Ascending aorta (tissue), 2 donors: ENCODE measurements around the gene TTBK2. TPM values are rescaled to one million over a fixed set of nuclear protein-coding genes. Genes with fewer than 3 reads are reported as not detected.

Experiments used
- DNase-seq, 2 donors: peaks; one replicate each; pipeline ENCODE4 v3.0.0-alpha.2; 2019; ENCODE audit warnings: low spot score in 2 of 2
- H3K27ac ChIP-seq, 2 donors: fragments of 200-600 bp; sonication (generic); one replicate each; pipeline ENCODE4 v1.5.1; 2016 to 2017; ENCODE audit warnings: mild to moderate bottlenecking in 1 of 2
- H3K27me3 ChIP-seq: fragments of 200-600 bp; sonication (generic); one replicate; pipeline ENCODE4 v1.5.1; 2017
- H3K36me3 ChIP-seq, 2 donors: fragments of 200-600 bp; sonication (generic); one replicate each; pipeline ENCODE4 v1.5.1; 2016
- H3K4me1 ChIP-seq, 2 donors: fragments of 200-600 bp; sonication (generic); one replicate each; pipeline ENCODE4 v1.5.1; 2016 to 2017; ENCODE audit warnings: mild to moderate bottlenecking in 1 of 2
- H3K4me3 ChIP-seq, 2 donors: fragments of 200-600 bp; sonication (generic); one replicate each; pipeline ENCODE4 v1.5.1; 2016 to 2017; ENCODE audit warnings: mild to moderate bottlenecking in 1 of 2
- H3K9me3 ChIP-seq, 2 donors: fragments of 200-600 bp; sonication (generic); one replicate each; pipeline ENCODE4 v1.5.1; 2016
- intact Hi-C: fragments of 100-400 bp; cut with DNase I; formaldehyde crosslinking; loops from one replicate; pipeline ENCODE4 v1.15.1; 2023
- total RNA-seq: library from RNA; depleted of rRNA; stranded (reverse); fragments of >200 nt; gene quantifications from one replicate; pipeline ENCODE4 v1.1.0, GENCODE V29; 2016
- TF ChIP-seq, protein P1 (sequence below), 3 experiments: fragments of 200-600 bp in 2 of 3; fragments of 450-650 bp in 1 of 3; sonication (generic) in 2 of 3; IDR thresholded peaks; one replicate each; pipeline ENCODE4 v1.5.1; 2016 to 2019; ENCODE audit warnings: antibody characterized with exemption in 3 of 3, mild to moderate bottlenecking in 1 of 3, moderate library complexity in 1 of 3

The TTBK2 gene
- total RNA-seq, 1 donor from 2014 or later: 25.3 TPM

GRCh38 chr15:42691770-42692169 lies 228.8 kb downstream of the TTBK2 start:
- intact Hi-C loops: no loop called here
- TF ChIP-seq, protein P1, sequence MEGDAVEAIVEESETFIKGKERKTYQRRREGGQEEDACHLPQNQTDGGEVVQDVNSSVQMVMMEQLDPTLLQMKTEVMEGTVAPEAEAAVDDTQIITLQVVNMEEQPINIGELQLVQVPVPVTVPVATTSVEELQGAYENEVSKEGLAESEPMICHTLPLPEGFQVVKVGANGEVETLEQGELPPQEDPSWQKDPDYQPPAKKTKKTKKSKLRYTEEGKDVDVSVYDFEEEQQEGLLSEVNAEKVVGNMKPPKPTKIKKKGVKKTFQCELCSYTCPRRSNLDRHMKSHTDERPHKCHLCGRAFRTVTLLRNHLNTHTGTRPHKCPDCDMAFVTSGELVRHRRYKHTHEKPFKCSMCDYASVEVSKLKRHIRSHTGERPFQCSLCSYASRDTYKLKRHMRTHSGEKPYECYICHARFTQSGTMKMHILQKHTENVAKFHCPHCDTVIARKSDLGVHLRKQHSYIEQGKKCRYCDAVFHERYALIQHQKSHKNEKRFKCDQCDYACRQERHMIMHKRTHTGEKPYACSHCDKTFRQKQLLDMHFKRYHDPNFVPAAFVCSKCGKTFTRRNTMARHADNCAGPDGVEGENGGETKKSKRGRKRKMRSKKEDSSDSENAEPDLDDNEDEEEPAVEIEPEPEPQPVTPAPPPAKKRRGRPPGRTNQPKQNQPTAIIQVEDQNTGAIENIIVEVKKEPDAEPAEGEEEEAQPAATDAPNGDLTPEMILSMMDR (IDR thresholded peaks at IDR 0.05): no peak
- peaks cover 41 to 97% of the 10 kb centered on the region in 2 donors for H3K36me3 ChIP-seq
- no peaks in the 10 kb centered on the region for H3K27me3 ChIP-seq
- no peak overlapping the region for H3K4me3 ChIP-seq
- no peak for DNase-seq
- no peak overlapping the region for H3K27ac ChIP-seq
- peaks cover 0 to 2% of the 10 kb centered on the region in 2 donors for H3K4me1 ChIP-seq
- no peaks in the 10 kb centered on the region for H3K9me3 ChIP-seq

GRCh38 chr15:42691308-42691707 lies 229.3 kb downstream of the TTBK2 start:
- Histone ChIP-seq H3K4me3 (no peak overlapping the region), H3K27ac (no peak overlapping the region), H3K4me1 (peaks cover 0 to 2% of the 10 kb centered on the region in 2 donors), H3K27me3 (no peaks in the 10 kb centered on the region), H3K36me3 (peaks cover 45 to 97% of the 10 kb centered on the region in 2 donors), H3K9me3 (no peaks in the 10 kb centered on the region)
- TF ChIP-seq, protein P1 (IDR thresholded peaks at IDR 0.05): no peak
- intact Hi-C loops: no loop called here
- no peak for DNase-seq

Other genes with a start within 250 kb of the TTBK2 start
- gene CDAN1, start 183.7 kb downstream of the TTBK2 start, total RNA-seq: 16.2 TPM
- 8.2 TPM for gene UBR1, start 185.3 kb upstream of the TTBK2 start, total RNA-seq
- gene TMEM62, start 212.8 kb upstream of the TTBK2 start, total RNA-seq: 9.0 TPM